IMR-90 (cell line): ENCODE data around the gene KRTAP9-1.

ENCODE experiments used
- CHD1 ChIP-seq: IDR thresholded peaks from 2 replicates; pipeline ENCODE4 v1.6.1; 2012; ENCODE audit warnings: low read depth, low read length, improper control_type of control experiment
- CTCF ChIP-seq: conservative IDR thresholded peaks from 2 replicates; pipeline ENCODE4 v1.5.1; 2012; ENCODE audit warnings: mild to moderate bottlenecking, low read depth, low read length, improper control_type of control experiment
- MAFK ChIP-seq: IDR thresholded peaks from 2 replicates; pipeline ENCODE4 v1.6.1; 2012; ENCODE audit warnings: low read depth, low read length, improper control_type of control experiment
- POLR2A ChIP-seq: IDR thresholded peaks from 2 replicates; pipeline ENCODE4 v1.6.1; 2012; ENCODE audit warnings: mild to moderate bottlenecking, low read depth, low read length
- RAD21 ChIP-seq: IDR thresholded peaks from 2 replicates; pipeline ENCODE4 v1.6.1; 2012; ENCODE audit warnings: low read length, improper control_type of control experiment
- RFX5 ChIP-seq: IDR thresholded peaks from 2 replicates; pipeline ENCODE4 v1.8.0; 2012; ENCODE audit warnings: low read depth, mild to moderate bottlenecking, low read length, moderate library complexity
- TF ChIP-seq, protein P1 (sequence below): fragments of 150-350 bp; IDR thresholded peaks from 2 replicates; pipeline ENCODE4 v1.6.1; 2017; ENCODE audit warnings: mild to moderate bottlenecking, antibody characterized with exemption, low read length, low read depth

DNA sequence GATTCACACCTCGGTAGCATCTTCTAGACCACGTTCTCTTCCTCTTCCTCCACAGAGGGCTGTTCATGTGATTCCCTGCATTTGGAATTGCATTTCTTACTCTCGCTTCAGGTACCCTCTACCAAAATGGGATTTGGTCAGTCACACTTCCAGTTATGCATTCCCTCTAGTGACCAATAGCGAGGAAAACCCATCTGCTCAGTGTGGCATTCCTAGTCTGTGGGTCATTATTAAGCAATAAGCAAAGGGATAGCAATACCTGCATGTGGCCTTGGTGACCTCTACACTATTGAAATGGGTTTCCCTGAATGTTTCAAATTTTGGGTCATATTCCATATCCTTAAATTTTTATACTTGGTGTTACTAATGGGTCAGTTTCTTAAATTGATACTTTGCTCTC lies 39.7 kb upstream of the KRTAP9-1 start:
- no peak for TF ChIP-seq RAD21
- TF ChIP-seq CTCF = no peak
- TF ChIP-seq MAFK = no peak
- TF ChIP-seq CHD1 = no peak
- TF ChIP-seq RFX5 = no peak
- TF ChIP-seq POLR2A = no peak
- TF ChIP-seq, protein P1, sequence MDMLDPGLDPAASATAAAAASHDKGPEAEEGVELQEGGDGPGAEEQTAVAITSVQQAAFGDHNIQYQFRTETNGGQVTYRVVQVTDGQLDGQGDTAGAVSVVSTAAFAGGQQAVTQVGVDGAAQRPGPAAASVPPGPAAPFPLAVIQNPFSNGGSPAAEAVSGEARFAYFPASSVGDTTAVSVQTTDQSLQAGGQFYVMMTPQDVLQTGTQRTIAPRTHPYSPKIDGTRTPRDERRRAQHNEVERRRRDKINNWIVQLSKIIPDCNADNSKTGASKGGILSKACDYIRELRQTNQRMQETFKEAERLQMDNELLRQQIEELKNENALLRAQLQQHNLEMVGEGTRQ = no peak
